Spleen (tissue), 7 donors: ENCODE results near the gene MPO.

Experiments used
- POLR2A ChIP-seq, 3 donors: fragments of 450-650 bp; IDR thresholded peaks; one replicate each; pipeline ENCODE4 v1.5.1; 2017; ENCODE audit warnings: antibody characterized with exemption in 3 of 3, mild to moderate bottlenecking in 1 of 3
- TF ChIP-seq, protein P1 (sequence below), 11 experiments: fragments of 200-600 bp in 7 of 11; fragments of 450-650 bp in 4 of 11; sonication (generic) in 4 of 11; IDR thresholded peaks in 8 of 11; conservative IDR thresholded peaks in 3 of 11; 1 replicate in 7 of 11; 2 replicates in 4 of 11; pipeline versions ENCODE4 v1.4.0 to v1.8.0; 2016 to 2021; ENCODE audit warnings: antibody characterized with exemption in 11 of 11, inconsistent platforms in 4 of 11, mild to moderate bottlenecking in 1 of 11
- donor health status: DM: no; HTN: no; CAD: no; lungs with moderate emphysema.
- donor health status: DM: no; HTN: no; CAD: no.
- donor health status: DM: no; HTN: no; CAD: no.

DNA sequence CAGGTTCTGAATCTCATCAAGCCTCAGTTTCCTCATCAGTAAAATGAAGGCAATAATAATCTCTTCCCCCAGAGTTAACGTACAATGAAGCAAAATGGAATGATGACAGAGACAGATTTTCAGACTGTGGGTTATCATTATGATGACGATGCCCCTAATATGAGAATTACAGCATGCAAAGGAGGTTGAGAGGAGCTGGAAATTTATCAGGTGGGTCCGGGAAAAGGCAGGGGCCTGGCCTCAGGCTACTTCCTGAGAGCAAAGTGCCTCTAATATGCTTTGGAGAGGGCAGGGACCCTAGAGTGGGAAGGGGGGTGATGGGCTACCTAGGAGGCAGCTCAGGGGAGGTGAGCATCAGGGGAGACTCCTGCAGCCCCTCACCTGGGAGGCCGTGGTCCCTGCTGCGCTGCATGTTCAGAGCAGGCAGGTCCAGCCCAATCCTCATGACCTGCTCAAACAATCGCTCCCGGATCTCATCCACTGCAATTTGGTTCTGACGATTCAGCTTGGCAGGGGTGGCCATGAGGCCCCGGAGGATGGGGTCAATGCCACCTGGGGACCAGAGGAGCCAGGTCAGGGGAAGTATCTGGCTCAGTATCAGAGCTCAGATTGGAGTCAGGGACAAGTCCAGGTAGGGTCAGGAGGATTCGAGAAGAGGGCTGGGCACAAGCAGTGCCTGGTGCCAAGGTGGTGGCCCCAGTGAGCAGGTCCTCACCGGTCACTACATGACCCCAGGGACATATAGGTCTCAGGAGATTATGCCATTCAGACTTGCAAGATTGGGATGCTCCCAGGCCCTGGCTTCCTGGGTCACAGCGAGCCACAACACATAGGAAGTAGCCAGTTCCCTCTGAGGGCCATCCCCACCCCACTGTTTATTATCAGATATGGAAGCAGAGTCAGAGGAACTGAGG is 8.1 kb downstream of the MPO start:
- TF ChIP-seq, protein P1, sequence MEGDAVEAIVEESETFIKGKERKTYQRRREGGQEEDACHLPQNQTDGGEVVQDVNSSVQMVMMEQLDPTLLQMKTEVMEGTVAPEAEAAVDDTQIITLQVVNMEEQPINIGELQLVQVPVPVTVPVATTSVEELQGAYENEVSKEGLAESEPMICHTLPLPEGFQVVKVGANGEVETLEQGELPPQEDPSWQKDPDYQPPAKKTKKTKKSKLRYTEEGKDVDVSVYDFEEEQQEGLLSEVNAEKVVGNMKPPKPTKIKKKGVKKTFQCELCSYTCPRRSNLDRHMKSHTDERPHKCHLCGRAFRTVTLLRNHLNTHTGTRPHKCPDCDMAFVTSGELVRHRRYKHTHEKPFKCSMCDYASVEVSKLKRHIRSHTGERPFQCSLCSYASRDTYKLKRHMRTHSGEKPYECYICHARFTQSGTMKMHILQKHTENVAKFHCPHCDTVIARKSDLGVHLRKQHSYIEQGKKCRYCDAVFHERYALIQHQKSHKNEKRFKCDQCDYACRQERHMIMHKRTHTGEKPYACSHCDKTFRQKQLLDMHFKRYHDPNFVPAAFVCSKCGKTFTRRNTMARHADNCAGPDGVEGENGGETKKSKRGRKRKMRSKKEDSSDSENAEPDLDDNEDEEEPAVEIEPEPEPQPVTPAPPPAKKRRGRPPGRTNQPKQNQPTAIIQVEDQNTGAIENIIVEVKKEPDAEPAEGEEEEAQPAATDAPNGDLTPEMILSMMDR (IDR thresholded peaks at IDR 0.05 in 8 of 11, conservative IDR thresholded peaks at IDR 0.05 in 3 of 11): no peak
- TF ChIP-seq POLR2A (IDR thresholded peaks at IDR 0.05): no peak
